ENCODE results near the gene ARAP3. TPM values are rescaled to one million over a fixed set of nuclear protein-coding genes. Genes with fewer than 3 reads are reported as not detected.

Gene ARAP3
- total and polyA plus RNA-seq, 4 donors = 15.7 to 26.6 (median 19.7) TPM

GRCh38 chr5:141714542-141715310 is 32.7 kb upstream of the ARAP3 start:
- H3K36me3 ChIP-seq (ENCODE audit: control insufficient read depth in 4 of 4, insufficient read depth in 4 of 4, low read length in 4 of 4) = no peaks in the 10 kb centered on the region
- no peak overlapping the region for H3K27ac ChIP-seq (ENCODE audit: low read depth in 1 of 2, low read length in 1 of 2)
- no peaks in the 10 kb centered on the region for H3K9me3 ChIP-seq (ENCODE audit: control insufficient read depth in 4 of 4, insufficient read depth in 3 of 4, low read length in 3 of 4)
- no peak for TF ChIP-seq CTCF (IDR thresholded peaks at IDR 0.05; ENCODE audit: control extremely low read depth, extremely low read depth)
- WGBS, 2 donors = 44 to 59% methylated on average over 1 of the region's 1 CpG
- H3K4me3 ChIP-seq = no peak overlapping the region
- DNase-seq (no peak), ATAC-seq (ENCODE audit: insufficient read depth, low FRiP score) (no peak)
- H3K4me1 ChIP-seq (ENCODE audit: control insufficient read depth in 5 of 5, insufficient read depth in 5 of 5, low read length in 5 of 5) = peaks cover 0 to 5% (median 0%) of the 10 kb centered on the region in 5 donors
- H3K27me3 ChIP-seq (ENCODE audit: control insufficient read depth in 3 of 3, insufficient read depth in 3 of 3, low read length in 2 of 3) = peaks cover 0 to 17% (median 0%) of the 10 kb centered on the region in 3 donors
- H3K9ac ChIP-seq (ENCODE audit: insufficient read depth in 1 of 2, low read length in 2 of 2) = no peak overlapping the region

GRCh38 chr5:141713616-141714309 is 31.7 kb upstream of the ARAP3 start:
- Histone ChIP-seq H3K36me3 (ENCODE audit: control insufficient read depth in 4 of 4, insufficient read depth in 4 of 4, low read length in 4 of 4) (no peaks in the 10 kb centered on the region), H3K27ac (ENCODE audit: low read depth in 1 of 2, low read length in 1 of 2) (no peak overlapping the region), H3K4me1 (ENCODE audit: control insufficient read depth in 5 of 5, insufficient read depth in 5 of 5, low read length in 5 of 5) (peaks cover 0 to 5% (median 0%) of the 10 kb centered on the region in 5 donors), H3K4me3 (no peak overlapping the region), H3K9me3 (ENCODE audit: control insufficient read depth in 4 of 4, insufficient read depth in 3 of 4, low read length in 3 of 4) (no peaks in the 10 kb centered on the region), H3K27me3 (ENCODE audit: control insufficient read depth in 3 of 3, insufficient read depth in 3 of 3, low read length in 2 of 3) (peaks cover 0 to 16% (median 0%) of the 10 kb centered on the region in 3 donors), H3K9ac (ENCODE audit: insufficient read depth in 1 of 2, low read length in 2 of 2) (no peak overlapping the region)
- ATAC-seq (ENCODE audit: insufficient read depth, low FRiP score) = no peak
- WGBS, 2 donors = 54 to 74% methylated on average over 7 of the region's 7 CpGs
- no peak for TF ChIP-seq CTCF (IDR thresholded peaks at IDR 0.05; ENCODE audit: control extremely low read depth, extremely low read depth)
- DNase-seq = no peak

GRCh38 chr5:141711687-141712086 is 29.7 kb upstream of the ARAP3 start:
- Histone ChIP-seq H3K36me3 (ENCODE audit: control insufficient read depth in 4 of 4, insufficient read depth in 4 of 4, low read length in 4 of 4) (no peaks in the 10 kb centered on the region), H3K9me3 (ENCODE audit: control insufficient read depth in 4 of 4, insufficient read depth in 3 of 4, low read length in 3 of 4) (no peaks in the 10 kb centered on the region), H3K27ac (ENCODE audit: low read depth in 1 of 2, low read length in 1 of 2) (no peak overlapping the region), H3K4me1 (ENCODE audit: control insufficient read depth in 5 of 5, insufficient read depth in 5 of 5, low read length in 5 of 5) (peaks cover 0 to 5% (median 0%) of the 10 kb centered on the region in 5 donors), H3K4me3 (no peak overlapping the region), H3K9ac (ENCODE audit: insufficient read depth in 1 of 2, low read length in 2 of 2) (no peak overlapping the region), H3K27me3 (ENCODE audit: control insufficient read depth in 3 of 3, insufficient read depth in 3 of 3, low read length in 2 of 3) (peaks cover 0 to 16% (median 0%) of the 10 kb centered on the region in 3 donors)
- ATAC-seq (ENCODE audit: insufficient read depth, low FRiP score) (no peak), DNase-seq (no peak)
- 90 to 94% methylated on average over 6 of the region's 6 CpGs for WGBS, 2 donors
- no peak for TF ChIP-seq CTCF (IDR thresholded peaks at IDR 0.05; ENCODE audit: control extremely low read depth, extremely low read depth)

All from lung (tissue), 12 donors.